Type B pancreatic cell (in vitro differentiated cells): ENCODE results near the gene XYLT1. TPM values are rescaled to one million over a fixed set of nuclear protein-coding genes. Genes with fewer than 3 reads are reported as not detected.

Experiments used
- DNase-seq: peaks from one replicate; pipeline ENCODE4 v3.0.0; 2021; ENCODE audit warnings: mixed read lengths; ENCODE audit not compliant: unreplicated experiment; ENCODE audit errors: extremely low spot score
- H3K27ac Mint-ChIP-seq: 2 replicates; pipeline ENCODE4 v1.8.0; 2021; ENCODE audit warnings: mild to moderate bottlenecking, mixed read lengths
- H3K27me3 Mint-ChIP-seq: 2 replicates; pipeline ENCODE4 v1.8.0; 2021; ENCODE audit warnings: mixed read lengths
- H3K36me3 Mint-ChIP-seq: 2 replicates; pipeline ENCODE4 v1.8.0; 2021; ENCODE audit warnings: mixed read lengths
- H3K4me1 Mint-ChIP-seq: one replicate; pipeline ENCODE4 v1.8.0; 2021; ENCODE audit warnings: mixed read lengths; ENCODE audit not compliant: unreplicated experiment
- H3K4me3 Mint-ChIP-seq: 2 replicates; pipeline ENCODE4 v1.8.0; 2021; ENCODE audit warnings: mild to moderate bottlenecking, mixed read lengths
- H3K9me3 Mint-ChIP-seq: 2 replicates; pipeline ENCODE4 v1.8.0; 2021; ENCODE audit warnings: mixed read lengths
- CTCF ChIP-seq: fragments of 200-600 bp; sonication (generic); conservative IDR thresholded peaks from 2 replicates; pipeline ENCODE4 v1.5.0; 2021; ENCODE audit warnings: antibody characterized with exemption, mild to moderate bottlenecking
- total RNA-seq: library from RNA; stranded (reverse); gene quantifications from 2 replicates; pipeline ENCODE4 v1.2.1, GENCODE V29; 2021; ENCODE audit warnings: low replicate concordance

Gene XYLT1
- total RNA-seq, 1 donor from 2014 or later, result 14.9 TPM

GRCh38 chr16:17228048-17228707 is 242.6 kb downstream of the XYLT1 start:
- no peak for DNase-seq
- Mint-ChIP-seq H3K4me1 (peaks cover 19% of the 10 kb centered on the region), H3K36me3 (peaks cover 9% of the 10 kb centered on the region), H3K27ac (no peak overlapping the region), H3K27me3 (no peaks in the 10 kb centered on the region), H3K4me3 (no peak overlapping the region), H3K9me3 (peaks cover 12% of the 10 kb centered on the region)
- no peak for TF ChIP-seq CTCF

- DNase-seq, result no peak
- H3K9me3 Mint-ChIP-seq, result peaks cover 12% of the 10 kb centered on the region
- peak overlapping the region; percentile 83 for H3K27ac Mint-ChIP-seq
- peaks cover 24% of the 10 kb centered on the region for H3K4me1 Mint-ChIP-seq
- no peak for TF ChIP-seq CTCF
- no peaks in the 10 kb centered on the region for H3K27me3 Mint-ChIP-seq
- H3K36me3 Mint-ChIP-seq, result peaks cover 6% of the 10 kb centered on the region
- no peak overlapping the region for H3K4me3 Mint-ChIP-seq
Observed at GRCh38 chr16:17227278-17227677, 243.5 kb downstream of the XYLT1 start.

- H3K27me3 Mint-ChIP-seq, result no peaks in the 10 kb centered on the region
- no peak for TF ChIP-seq CTCF
- H3K27ac Mint-ChIP-seq, result no peak overlapping the region
- H3K9me3 Mint-ChIP-seq, result peaks cover 11% of the 10 kb centered on the region
- no peak for DNase-seq
- H3K36me3 Mint-ChIP-seq, result peaks cover 5% of the 10 kb centered on the region
- H3K4me1 Mint-ChIP-seq, result peaks cover 24% of the 10 kb centered on the region
- H3K4me3 Mint-ChIP-seq, result no peak overlapping the region
Observed at GRCh38 chr16:17225541-17225940, 245.2 kb downstream of the XYLT1 start.

GRCh38 chr16:17224879-17225281 is 245.9 kb downstream of the XYLT1 start:
- H3K4me1 Mint-ChIP-seq, result peaks cover 24% of the 10 kb centered on the region
- H3K27me3 Mint-ChIP-seq, result no peaks in the 10 kb centered on the region
- no peak overlapping the region for H3K27ac Mint-ChIP-seq
- H3K36me3 Mint-ChIP-seq, result peaks cover 5% of the 10 kb centered on the region
- no peak for DNase-seq
- no peak overlapping the region for H3K4me3 Mint-ChIP-seq
- H3K9me3 Mint-ChIP-seq, result peaks cover 6% of the 10 kb centered on the region
- no peak for TF ChIP-seq CTCF

- H3K9me3 Mint-ChIP-seq, result peaks cover 6% of the 10 kb centered on the region
- H3K27me3 Mint-ChIP-seq, result no peaks in the 10 kb centered on the region
- DNase-seq, result no peak
- no peak overlapping the region for H3K4me3 Mint-ChIP-seq
- H3K36me3 Mint-ChIP-seq, result peaks cover 5% of the 10 kb centered on the region
- no peak for TF ChIP-seq CTCF
- no peak overlapping the region for H3K27ac Mint-ChIP-seq
- peaks cover 24% of the 10 kb centered on the region for H3K4me1 Mint-ChIP-seq
Observed at GRCh38 chr16:17224350-17224749, 246.4 kb downstream of the XYLT1 start.
